ENCODE measurements around the gene DDX31.
"Not testable (repeated sequence)": the region's sequence is repeated elsewhere in the genome, so short reads cannot be mapped to it uniquely, and the experiment has no call there.

Gene DDX31

DNA sequence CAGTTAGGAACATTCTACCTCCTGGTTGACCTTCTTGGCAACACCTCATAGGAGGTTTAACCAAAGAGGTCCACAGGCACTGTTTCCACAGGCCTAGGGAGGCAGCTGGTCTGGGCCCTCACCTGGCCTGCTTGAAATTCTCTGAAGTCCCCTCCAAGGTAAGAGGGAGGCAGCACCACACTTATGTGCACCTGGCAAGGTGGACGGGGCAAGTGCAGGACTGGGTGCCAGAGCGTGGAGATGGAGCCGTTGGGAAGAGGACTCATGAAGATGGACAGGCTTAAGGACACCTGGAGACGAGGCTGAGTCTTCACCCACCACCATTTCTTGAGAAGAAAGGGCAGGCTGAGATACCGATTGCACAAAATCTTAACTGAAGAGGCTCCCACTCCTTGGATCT lies 94.0 kb downstream of the DDX31 start:
- no peak for DNase-seq

DNA sequence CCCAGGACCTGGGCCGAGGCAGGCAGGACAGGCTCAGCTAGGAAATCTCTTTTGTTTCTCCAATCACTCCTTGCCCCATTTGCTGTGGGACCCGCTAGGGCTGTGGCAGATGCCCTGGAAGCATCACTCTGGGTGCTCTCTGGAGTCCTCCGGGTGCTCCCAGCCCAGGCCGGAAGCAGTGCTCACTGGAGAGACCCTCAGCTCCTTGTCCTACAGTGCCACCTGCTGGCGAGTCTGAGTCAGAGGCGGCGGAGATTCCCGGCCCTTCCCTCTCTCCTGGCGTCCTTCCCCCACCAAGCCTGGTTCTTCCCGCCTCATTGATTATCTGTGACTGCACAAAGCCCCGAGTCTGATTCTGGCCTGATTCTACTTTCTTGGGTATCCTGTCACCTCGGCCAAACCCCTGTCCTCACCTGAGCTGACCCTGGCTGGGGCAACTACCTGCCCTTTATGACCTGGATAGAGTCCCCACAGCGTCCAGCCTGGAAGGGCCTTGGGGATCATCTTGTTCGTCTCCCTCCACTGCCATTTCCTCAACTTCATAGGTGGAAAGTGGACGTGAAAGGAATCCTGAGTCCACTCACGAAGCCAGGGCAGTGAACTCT lies 94.7 kb downstream of the DDX31 start:
- DNase-seq = no peak

DNA sequence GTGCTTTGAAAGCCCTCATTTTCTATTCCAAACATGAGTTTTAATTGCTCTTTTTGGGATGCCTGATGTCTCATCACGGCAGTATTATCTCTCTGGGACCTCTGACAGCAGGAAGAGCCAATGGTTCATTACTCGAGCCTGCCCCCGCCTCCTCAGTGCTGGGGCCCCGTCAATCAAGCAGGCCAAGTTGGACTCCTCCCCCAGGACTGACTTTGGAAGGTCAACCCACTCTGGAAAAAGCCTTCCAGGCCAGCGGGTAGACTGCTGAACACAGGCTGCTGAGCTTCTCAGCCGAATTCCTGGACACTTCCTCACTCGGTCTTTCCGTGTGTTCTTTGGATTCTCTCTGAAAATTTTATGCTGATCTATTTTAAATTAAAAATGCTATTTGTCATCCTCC lies 96.9 kb downstream of the DDX31 start:
- no peak for DNase-seq

DNA sequence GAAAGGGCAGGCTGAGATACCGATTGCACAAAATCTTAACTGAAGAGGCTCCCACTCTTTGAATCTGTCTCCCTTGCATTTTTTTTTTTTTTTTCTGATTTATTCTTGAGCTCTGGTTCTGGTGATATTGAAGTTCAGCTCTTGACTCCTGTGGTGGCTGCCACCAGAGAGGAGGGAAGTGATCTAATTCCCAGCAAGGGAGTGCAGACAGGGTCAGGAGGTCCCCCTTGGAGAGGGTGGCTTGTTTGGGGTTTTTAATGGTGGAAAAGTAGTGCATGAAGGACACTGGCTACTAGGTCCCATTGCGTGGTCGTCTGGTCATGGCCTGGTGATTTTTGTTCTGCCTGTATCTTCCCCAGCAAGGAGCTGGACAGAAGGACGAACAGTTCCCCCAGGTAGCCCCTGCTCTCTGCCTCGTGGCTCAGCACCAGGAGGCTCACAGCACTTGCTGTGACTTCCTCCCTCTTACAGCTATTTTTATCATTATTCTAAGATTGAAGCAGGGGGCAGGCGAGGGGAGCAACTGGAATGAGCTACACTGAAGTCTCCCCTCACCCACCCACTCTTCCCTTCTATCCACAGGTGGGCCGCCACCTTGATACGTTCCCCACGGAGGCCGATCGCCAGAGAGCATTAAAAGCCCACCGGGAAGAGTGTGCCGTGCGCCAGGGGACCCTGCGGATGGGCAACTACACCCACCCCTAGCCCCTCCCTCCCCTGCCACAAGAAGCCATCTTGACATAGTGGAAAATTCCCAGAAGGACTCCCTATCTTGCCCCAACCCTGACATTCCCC lies 97.8 kb downstream of the DDX31 start:
- DNase-seq = no peak

DNA sequence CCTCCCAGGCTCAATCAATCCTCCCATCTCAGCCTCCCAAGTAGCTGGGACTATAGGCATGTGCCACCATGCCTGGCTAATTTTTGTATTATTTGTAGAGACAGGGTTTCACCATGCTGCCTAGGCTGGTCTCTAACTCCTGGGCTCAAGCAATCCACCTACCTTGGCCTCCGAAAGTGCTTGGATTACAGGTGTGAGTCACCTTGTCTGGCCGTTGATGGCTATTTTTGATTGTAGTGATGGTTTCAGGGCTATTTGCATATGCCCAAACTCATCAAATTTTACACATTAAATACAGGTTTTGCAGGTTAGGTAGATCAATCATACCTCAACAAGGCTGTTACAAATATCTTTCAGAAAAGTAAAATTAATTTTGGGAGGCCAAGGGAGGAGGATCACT lies 101.0 kb downstream of the DDX31 start:
- not testable (repeated sequence) for DNase-seq

DNA sequence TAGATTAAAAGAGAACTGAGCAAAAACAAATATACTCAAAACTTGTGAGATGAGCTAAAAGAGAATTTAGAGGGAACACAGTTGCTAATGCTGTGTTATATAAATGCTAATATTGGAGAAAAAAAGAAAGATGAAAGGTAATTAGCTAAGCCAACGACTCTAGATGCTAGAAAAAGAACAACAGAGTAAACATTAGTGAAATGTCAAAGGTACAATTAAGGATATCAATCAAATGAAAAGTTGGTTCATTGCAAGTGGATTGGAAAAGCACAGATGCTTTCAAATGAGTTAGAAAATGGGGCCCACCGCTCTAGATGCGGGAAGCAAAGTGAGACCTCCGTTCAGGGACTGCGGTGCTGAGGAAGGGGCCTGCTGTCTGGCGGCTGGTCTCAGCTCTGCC lies 105.3 kb downstream of the DDX31 start:
- DNase-seq = no peak

DNA sequence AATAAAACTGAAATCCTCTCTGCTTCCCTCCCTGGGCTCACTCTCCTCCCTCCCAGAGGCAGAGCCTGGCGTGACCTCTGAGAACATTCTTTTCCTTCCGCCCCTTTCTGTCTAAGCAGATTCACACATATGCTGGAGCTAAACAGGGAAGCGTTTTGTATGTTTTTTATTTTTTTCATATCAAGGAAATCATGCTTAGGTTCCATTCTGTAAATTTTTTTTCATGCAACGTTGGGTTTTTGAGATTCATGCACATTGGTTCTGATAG lies 107.5 kb downstream of the DDX31 start:
- no peak for DNase-seq

DNA sequence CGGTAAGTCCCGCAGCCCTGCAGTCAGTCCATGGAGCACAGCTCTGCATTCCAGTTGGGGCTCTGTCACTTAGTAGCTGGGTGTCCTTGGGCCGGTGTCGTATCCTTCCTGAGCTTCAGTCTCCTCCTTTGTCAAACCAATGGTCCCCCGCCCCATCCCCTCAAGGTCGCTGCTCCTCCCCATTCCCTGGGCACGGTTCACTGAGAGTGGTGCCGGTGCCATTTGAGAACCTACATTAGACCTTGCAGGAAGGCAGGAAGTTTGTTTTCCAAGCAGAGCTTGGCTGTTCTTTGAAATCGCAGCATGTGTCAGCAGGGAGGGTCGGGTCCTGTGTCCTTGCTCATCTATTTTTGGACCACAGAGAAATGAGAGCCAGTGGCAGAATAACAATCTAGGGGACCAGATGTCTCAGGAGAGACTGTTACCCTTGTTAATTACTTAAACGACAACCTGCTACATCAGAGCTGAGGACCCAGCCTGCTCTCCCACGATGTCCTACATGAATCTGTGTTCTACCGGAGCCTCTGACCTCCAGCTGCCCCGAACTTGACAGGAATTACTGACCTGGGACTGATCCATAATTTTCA lies 109.1 kb downstream of the DDX31 start:
- no peak for DNase-seq

DNA sequence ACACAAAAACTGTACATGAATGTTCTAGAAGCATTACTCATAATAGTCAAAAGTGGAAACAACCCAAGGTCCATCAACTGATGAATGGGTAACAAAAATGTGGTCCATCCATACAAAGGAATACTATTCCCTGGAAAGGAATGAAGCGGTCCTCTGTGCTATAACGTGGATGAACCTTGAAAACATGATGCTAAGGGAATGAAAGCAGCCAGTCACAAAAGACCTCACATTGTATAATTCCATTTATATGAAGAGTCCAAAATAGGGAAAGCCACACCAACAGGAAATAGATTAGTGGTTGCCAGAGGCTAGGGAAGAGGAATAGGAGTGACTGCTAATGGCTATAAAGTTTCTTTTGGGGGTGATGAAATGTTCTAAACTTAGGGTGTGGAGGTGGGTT lies 110.1 kb downstream of the DDX31 start:
- DNase-seq = no peak

DNA sequence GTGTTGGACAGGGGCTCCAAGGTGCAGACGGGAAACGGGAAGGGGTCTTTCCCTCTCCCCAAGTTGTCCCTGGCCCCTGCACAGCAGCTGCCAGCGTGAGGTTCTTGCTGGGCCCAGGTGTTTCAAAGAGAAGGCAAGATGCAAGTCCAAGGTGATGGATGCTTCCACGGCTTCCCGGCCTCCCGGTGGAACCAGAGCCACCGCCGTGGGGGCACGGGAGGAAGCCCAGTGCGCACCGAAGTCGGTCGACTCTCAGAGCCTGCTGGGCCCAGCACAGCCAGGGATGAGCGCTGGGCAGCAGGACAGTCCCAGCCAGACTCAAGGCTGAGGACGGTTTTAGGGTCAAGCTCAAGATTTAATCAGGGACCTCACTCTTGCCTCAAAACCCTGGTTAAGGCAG lies 112.6 kb downstream of the DDX31 start:
- no peak for DNase-seq

DNA sequence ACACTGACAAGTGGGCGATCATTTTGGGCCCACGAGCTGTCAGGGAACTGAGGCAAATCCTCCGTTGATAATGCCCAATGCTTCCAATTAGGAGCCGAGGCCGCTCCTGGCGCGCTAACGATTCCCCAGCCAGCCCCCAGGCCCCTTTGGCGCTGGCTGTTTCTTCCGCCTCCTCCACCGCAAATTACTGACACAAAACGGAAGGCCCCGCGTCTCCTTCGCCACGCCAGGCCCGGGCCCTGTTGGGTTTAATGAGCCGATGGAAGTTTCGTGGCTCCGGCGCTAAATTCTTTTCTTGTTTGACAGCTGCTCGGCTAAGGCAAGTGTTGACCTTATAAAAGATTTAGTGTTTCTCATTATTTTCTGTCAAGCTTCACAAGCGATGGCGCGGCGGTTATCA lies 113.1 kb downstream of the DDX31 start:
- no peak for DNase-seq

DNA sequence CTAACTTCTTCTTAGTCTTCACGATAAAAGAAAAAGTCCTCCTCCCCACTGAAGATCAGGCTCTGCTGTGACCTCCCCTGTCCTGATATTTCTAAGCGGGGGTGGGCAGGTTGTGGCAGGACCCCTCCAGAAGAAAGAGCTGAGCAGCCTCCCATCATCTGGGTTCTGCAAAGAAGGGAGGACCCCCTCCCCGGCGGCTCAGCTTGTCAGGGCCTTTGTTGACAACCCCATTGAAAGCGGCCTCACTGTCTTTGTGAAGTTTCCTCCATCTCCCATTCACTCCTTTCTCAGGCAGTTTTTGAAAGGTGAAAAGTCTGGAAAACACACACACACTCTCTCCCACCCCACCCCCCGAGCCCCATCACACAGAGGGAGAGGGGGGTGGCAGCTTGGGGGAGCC lies 113.5 kb downstream of the DDX31 start:
- no peak for DNase-seq

DNA sequence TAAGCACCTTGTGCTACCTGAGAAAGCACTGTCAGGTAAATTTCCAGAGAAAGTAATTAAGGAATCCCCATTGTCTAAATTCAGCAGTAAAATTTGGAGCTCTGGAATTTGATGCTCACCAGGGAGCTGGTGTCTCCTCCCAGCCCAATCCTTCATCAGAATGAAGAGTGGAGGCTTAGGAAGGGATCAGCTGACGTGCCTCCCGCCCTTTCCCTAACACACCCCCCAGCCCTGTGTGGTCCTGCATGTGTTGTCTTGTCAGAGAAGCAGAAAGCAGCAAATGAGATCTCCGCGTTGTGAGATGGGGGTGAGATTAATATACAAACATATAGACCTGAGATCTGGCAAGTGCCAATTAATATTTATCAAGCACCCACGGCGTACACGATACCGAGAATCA lies 114.3 kb downstream of the DDX31 start:
- no peak for DNase-seq

DNA sequence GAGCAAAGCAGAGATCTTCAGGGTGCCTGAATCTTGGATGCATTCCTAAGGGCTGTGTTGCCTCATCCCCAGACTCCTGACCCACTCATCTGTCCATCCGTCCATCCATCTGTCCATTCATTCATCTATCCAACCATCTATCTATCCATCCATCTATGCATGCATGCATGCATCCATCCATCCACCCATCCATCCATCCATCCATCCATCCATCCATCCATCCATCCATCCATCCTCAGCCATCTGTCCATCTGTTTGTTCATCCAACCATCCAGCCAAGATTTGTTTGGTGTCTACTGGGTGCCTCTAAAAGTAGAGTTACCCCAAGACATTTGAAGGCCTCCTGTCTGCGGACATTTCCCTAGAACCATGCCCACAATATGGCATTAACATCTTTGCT lies 115.0 kb downstream of the DDX31 start:
- DNase-seq = no peak

DNA sequence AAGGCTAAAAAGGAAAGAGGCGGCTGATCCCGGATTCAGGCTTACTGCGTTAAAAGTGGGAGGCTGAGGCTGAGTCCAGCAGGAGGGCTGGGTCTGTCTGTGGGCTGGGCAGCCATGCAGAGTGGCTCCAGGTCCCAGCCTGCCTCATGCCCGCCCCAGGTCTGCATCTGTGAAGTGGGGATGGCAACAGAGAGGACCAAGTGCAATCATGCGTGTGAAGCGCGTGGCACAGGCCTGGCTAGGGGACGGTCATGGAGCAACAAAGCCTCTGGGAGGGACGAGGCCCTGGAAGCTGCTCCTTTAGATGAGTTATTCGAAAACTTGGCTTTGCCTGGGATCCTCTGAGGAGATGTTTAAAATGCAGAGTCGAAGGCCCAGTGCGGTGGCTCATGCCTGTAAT lies 117.7 kb downstream of the DDX31 start:
- DNase-seq = no peak

DNA sequence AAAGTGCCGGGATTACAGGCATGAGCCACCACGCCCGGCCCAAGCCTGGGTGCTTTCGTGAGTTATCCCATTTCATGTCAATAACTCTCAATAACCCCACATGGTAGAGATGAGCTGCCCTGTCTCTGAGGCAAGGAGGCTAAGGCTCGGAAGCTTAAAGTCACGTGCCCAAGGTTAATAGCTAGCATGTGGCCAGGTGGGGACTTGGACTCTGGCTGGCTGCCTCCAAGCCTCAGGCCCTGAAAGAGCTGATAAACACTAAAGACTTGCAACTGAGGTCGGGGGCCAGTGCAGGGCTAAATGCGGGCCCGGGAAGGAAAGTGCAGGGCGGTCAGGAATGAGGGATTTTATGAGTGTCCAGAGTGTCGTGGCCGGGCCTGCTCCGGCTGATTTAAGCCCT lies 118.2 kb downstream of the DDX31 start:
- DNase-seq = no peak

DNA sequence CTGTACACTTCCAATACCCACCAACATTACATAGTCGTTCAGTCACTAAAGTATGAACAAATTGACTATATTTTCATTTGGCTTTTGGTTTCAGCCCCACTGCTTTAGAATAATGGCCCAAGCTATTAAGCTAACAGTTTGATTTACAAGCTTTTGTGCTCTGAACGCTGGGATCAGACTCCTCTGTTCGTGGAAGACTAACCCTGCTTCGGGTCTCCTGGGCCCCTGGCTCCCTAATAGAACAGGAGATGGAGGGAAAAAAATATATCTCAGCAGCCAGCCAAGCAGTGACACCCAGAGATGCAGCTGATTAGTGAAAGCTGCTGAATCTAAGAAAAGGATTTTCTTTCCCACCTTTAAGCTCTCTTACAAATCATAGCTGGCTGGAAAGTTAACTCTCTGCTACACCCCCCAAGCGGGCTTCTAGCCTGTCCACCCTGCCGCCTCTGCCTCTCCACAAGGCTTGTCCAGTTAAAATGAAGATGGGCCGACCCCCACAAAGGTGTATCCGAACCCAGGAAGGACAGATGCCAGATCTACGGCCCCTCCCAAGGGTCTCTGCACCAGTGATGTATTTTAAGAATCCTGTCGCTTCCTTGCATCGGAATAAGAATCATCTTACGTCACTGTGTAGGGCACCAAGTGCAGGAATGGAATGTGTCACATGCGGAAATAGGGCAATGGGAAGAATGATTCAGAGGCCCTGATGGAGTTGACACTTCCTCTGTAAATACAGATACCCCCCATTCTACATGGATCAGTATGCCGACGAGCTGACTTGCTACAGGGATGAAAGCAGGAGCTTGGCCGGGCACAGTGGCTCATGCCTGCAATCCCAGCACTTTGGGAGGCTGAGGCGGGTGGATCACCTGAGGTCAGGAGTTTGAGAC lies 120.8 kb downstream of the DDX31 start:
- no peak for DNase-seq

DNA sequence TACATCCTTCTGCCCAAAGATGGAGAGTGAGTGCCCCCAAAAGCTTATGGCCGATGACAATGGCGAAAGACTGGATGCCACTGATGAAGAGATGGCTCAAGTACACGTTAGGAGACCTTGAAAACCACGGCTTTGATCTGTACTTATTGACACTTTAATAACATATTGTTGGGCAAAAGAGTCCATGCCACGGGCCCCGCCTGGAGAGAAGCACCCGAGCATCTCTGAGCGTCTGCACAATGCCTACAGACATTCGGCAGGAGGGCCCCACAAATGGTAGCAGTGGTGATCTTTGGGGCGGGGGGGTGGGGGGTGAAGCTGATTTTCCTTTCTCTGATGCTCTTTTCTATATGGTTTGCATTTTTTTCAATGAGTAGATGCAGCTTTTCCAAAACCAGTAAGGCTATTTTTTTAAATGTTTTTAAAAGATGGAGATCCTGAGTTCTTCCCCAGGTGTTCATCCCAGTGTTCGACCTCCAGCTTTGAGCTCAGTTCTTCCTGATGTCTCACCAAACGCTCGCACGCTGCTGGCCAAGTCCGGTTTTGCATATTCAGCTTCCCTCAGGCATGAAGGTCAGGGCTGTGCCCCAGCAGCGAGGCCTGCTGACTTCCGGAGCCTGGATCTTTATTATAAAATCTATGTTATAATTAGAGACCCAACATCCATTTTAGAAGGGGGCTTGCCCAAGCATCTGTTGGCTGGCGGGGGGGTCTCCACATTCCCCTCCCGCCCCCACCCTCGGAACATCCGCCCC lies 121.6 kb downstream of the DDX31 start:
- DNase-seq = no peak

DNA sequence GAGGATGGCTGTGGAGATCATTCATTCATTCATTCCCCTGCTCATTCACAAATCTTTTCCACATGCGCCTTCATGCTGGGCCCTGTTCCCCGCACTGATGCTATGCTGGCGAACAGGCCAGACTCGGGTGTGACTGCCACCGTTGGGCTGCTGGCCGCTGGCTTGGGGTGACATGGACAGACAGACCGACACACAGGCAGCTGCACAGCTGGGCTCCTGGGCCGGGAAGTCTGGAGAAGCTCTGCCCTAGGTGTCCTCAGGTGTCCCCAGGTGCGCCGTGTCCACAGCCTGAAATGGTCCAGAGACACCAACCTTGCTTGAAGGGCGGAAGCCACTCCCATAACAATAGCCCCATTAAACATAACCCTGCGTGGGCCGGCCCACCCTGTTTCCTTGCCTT lies 122.3 kb downstream of the DDX31 start:
- DNase-seq = no peak

DNA sequence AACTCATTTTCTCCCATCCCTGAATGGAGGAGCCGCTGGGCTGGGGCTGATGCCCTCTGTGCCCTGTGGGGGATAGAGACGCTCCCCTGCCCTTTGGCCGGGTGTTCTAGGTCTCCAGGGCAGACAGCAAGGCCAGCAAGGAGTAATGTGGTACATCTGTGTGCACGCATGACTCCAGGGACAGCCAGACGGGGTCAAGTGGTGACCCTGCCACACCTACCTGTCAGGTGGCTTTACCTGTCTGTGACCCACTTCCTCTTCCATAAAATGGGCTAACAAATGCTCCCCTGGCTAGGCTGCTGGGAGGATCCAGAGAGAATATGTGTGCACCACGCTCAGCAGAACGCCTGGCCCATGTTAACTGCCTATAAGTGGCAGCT lies 122.7 kb downstream of the DDX31 start:
- no peak for DNase-seq

DNA sequence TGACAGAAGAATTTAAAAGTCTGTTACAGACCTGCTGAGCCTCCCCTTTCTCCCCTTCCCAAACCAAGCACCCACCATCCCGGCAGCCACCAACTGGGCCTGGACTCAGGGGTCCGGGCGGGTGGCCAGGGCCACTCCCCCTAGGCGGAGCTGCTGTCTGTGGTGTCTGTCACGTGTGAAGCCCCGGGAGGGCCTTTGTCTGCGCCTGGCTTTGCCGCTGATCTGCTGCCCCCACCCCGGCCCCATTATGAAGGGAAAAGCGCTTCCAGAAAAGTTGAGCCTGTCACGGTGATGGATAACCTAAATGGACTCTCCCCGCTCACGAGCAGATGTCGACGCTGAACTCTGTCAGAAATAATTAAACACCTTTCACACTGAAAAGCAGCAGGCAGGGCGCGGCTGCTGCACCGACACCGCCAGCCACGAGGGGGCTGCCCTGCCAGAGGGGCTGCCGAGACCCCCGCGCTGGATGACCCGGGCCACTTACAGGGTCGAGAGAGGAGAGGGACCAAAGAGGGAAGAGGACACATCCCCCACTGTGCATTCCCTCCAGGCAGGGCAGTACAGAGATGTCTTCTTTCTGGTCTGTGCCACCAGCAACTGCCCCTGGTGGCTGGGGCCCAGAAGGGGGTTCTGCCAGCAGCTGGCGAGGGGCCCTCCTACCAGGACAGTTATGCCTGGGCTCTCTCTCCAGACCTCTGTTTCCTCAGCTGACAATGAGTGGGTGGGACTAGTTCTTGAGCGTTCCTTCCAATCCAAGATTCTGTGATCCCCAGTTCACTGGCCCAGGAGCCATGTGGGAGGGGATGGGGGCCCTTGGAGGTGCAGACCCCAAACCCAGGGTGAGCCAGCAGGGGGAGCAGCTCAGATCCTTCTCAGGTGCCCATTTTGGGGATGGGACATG lies 123.4 kb downstream of the DDX31 start:
- DNase-seq = no peak

DNA sequence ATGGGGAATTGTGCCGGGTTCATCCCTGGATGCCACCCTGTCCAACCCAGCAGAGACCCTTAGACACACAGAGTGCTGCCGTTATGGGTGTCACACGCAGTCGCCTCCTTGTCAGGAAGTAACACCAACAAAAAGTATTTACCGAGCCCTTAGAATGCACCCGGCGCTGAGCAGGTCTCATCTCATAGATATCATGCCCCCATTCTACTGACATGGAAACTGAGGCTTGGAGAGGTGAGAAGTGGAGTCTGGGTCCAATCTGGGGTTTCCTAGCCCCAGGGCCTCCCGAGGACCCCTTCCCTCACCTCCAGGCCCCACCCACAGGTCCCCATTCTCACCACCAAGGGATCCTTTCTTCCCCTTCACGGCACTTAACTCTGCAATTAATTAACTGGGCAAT lies 124.2 kb downstream of the DDX31 start:
- no peak for DNase-seq

Measured in GOT3 (cell line).